SK-N-MC (cell line): ENCODE data around the gene TECPR2.

ENCODE experiments used
- EZH2 ChIP-seq: fragments of 200-600 bp; sonication (generic); IDR thresholded peaks from one replicate; pipeline ENCODE4 v1.6.1; 2017; ENCODE audit warnings: antibody characterized with exemption
- FOXP2 ChIP-seq: optimal IDR thresholded peaks from 2 replicates; pipeline ENCODE3; 2011; ENCODE audit warnings: mild to moderate bottlenecking, moderate library complexity; ENCODE audit not compliant: insufficient read depth; ENCODE audit errors: extremely low read length, control extremely low read depth
- POLR2AphosphoS5 ChIP-seq: IDR thresholded peaks from 2 replicates; pipeline ENCODE4 v1.6.1; 2012; ENCODE audit warnings: mild to moderate bottlenecking, low read depth, low read length, borderline replicate concordance

GRCh38 chr14:102342238-102342637 is 20.5 kb upstream of the TECPR2 start:
- TF ChIP-seq POLR2AphosphoS5, result no peak
- TF ChIP-seq EZH2, result no peak
- no peak for TF ChIP-seq FOXP2
